B cell (primary cell): Measurements from ENCODE around the gene POLRMT. TPM values are rescaled to one million over a fixed set of nuclear protein-coding genes. Genes with fewer than 3 reads are reported as not detected.

Experiments used
- ATAC-seq: fragments of 200-7000 bp; cut with Tn5 transposase; one replicate; pipeline ENCODE4 v1.10.0; 2021; ENCODE audit warnings: low read depth, mild to moderate bottlenecking, moderate number of reproducible peaks, moderate library complexity
- CTCF ChIA-PET: fragments of 350-600 bp; sonication (Branson Sonifier 250); formaldehyde crosslinking; loops from one replicate; lab custom pipeline; 2021; ENCODE audit warnings: antibody characterized with exemption, inconsistent platforms; lab: Charles Lee
- POLR2A ChIA-PET: fragments of 350-600 bp; sonication (Branson Sonifier 250); formaldehyde crosslinking; loops from one replicate; lab custom pipeline; 2021; ENCODE audit warnings: antibody characterized with exemption; lab: Charles Lee
- DNase-seq: peaks from one replicate; pipeline ENCODE4 v3.0.0; 2013
- H2AFZ ChIP-seq: 2 replicates; pipeline ENCODE4 v1.6.1; 2012; ENCODE audit warnings: mild to moderate bottlenecking, low read depth, low read length; ENCODE audit not compliant: insufficient read depth, poor library complexity, severe bottlenecking
- H3K27ac ChIP-seq, 2 donors: 1 replicate in 1 of 2; 2 replicates in 1 of 2; pipeline ENCODE4 v1.5.1; 2012 to 2013; ENCODE audit warnings: low read length in 2 of 2, mild to moderate bottlenecking in 2 of 2, moderate library complexity in 1 of 2
- H3K27me3 ChIP-seq, 4 experiments: fragments of 200-600 bp in 1 of 4; sonication (generic) in 1 of 4; replicated peaks in 1 of 4; 1 replicate in 2 of 4; 2 replicates in 2 of 4; pipeline versions ENCODE4 v1.6.1 to v1.7.0; 2013 to 2016; ENCODE audit warnings: low read length in 3 of 4, mild to moderate bottlenecking in 2 of 4, mixed read lengths in 1 of 4, moderate library complexity in 1 of 4; ENCODE audit not compliant: insufficient read depth in 4 of 4, control insufficient read depth in 3 of 4; ENCODE audit errors: control extremely low read depth in 1 of 4
- H3K36me3 ChIP-seq, 2 experiments: replicated peaks in 1 of 2; 1 replicate in 1 of 2; 2 replicates in 1 of 2; pipeline versions ENCODE4 v1.6.1 to v1.7.1; 2013; ENCODE audit warnings: low read length in 1 of 2; ENCODE audit not compliant: insufficient read depth in 2 of 2, control insufficient read depth in 1 of 2; ENCODE audit errors: control extremely low read depth in 1 of 2, extremely low read depth in 1 of 2
- H3K4me1 ChIP-seq, 2 donors: fragments of 200-600 bp in 1 of 2; sonication (generic) in 1 of 2; 1 replicate in 1 of 2; 2 replicates in 1 of 2; pipeline versions ENCODE4 v1.5.1 to v1.6.1; 2013 to 2017; ENCODE audit warnings: low read length in 2 of 2; ENCODE audit not compliant: control insufficient read depth in 2 of 2, insufficient read depth in 2 of 2
- H3K4me2 ChIP-seq: replicated peaks from 2 replicates; pipeline ENCODE3; 2012; ENCODE audit warnings: mild to moderate bottlenecking, low read depth, low read length; ENCODE audit not compliant: poor library complexity, severe bottlenecking
- H3K4me3 ChIP-seq, 5 experiments: fragments of 200-600 bp in 1 of 5; sonication (generic) in 1 of 5; 1 replicate in 3 of 5; 2 replicates in 2 of 5; pipeline versions ENCODE4 v1.5.1 to v1.7.0; 2011 to 2016; ENCODE audit warnings: low read length in 4 of 5, mild to moderate bottlenecking in 4 of 5, low read depth in 2 of 5, control low read depth in 1 of 5, moderate library complexity in 1 of 5; ENCODE audit not compliant: insufficient read depth in 1 of 5; ENCODE audit errors: control extremely low read depth in 1 of 5, extremely low read depth in 1 of 5
- H3K79me2 ChIP-seq: fragments of 200-600 bp; sonication (generic); one replicate; pipeline ENCODE4 v1.6.0; 2016; ENCODE audit warnings: low read length; ENCODE audit not compliant: control insufficient read depth, insufficient read depth
- H3K9ac ChIP-seq: fragments of 200-600 bp; sonication (generic); 2 replicates; pipeline ENCODE4 v1.6.1; 2017; ENCODE audit warnings: mild to moderate bottlenecking, low read length, moderate library complexity
- H3K9me3 ChIP-seq, 3 donors: one replicate each; pipeline versions ENCODE4 v1.6.1 to v1.7.1; 2013; ENCODE audit warnings: low read length in 2 of 3; ENCODE audit not compliant: control insufficient read depth in 2 of 3, insufficient read depth in 1 of 3; ENCODE audit errors: control extremely low read depth in 1 of 3
- H4K20me1 ChIP-seq: 2 replicates; pipeline ENCODE4 v1.6.0; 2012; ENCODE audit warnings: mild to moderate bottlenecking, low read length; ENCODE audit not compliant: insufficient read depth, control insufficient read depth, poor library complexity, severe bottlenecking
- H3K27ac Mint-ChIP-seq: one replicate; pipeline ENCODE4 v1.8.0; 2021; ENCODE audit warnings: mixed read lengths
- H3K27me3 Mint-ChIP-seq: one replicate; pipeline ENCODE4 v1.8.0; 2021; ENCODE audit warnings: mixed read lengths
- H3K4me1 Mint-ChIP-seq: one replicate; pipeline ENCODE4 v1.8.0; 2021; ENCODE audit warnings: mixed read lengths
- H3K4me3 Mint-ChIP-seq: one replicate; pipeline ENCODE4 v1.8.0; 2021; ENCODE audit warnings: mixed read lengths
- H3K9me3 Mint-ChIP-seq: one replicate; pipeline ENCODE4 v1.8.0; 2022; ENCODE audit warnings: mixed read lengths; ENCODE audit not compliant: insufficient read depth
- EZH2 ChIP-seq: IDR thresholded peaks from 2 replicates; pipeline ENCODE4 v1.6.1; 2012; ENCODE audit warnings: borderline replicate concordance, low read depth, mild to moderate bottlenecking, moderate library complexity, low read length; ENCODE audit not compliant: insufficient read depth, poor library complexity, severe bottlenecking
- WGBS: methylation state at CpG from one replicate; pipeline ENCODE4 v1.1.5; 2013; ENCODE audit warnings: missing lambda C conversion rate; ENCODE audit not compliant: insufficient coverage; 5-methylcytosine and 5-hydroxymethylcytosine counted together
- intact Hi-C: fragments of 100-400 bp; cut with micrococcal nuclease; formaldehyde crosslinking; loops from one replicate; pipeline ENCODE4 v1.10.0; 2022
- polyA plus RNA-seq: library from polyadenylated mRNA; depleted of rRNA; stranded (reverse); fragments of >200 nt; gene quantifications from 2 replicates; pipeline ENCODE4 v1.2.3, GENCODE V29; 2012
- total RNA-seq, 2 donors: library from RNA; stranded (reverse); fragments of 120-200 nt in 1 of 2; gene quantifications; 1 replicate in 1 of 2; 2 replicates in 1 of 2; pipeline versions ENCODE4 v1.2.3 to v1.2.4, GENCODE V29; 2013 to 2022
- TF ChIP-seq, protein P1 (sequence below): fragments of 200-600 bp; IDR thresholded peaks from one replicate; pipeline ENCODE4 v1.8.0; 2022; ENCODE audit warnings: antibody characterized with exemption, mild to moderate bottlenecking

The POLRMT gene
- total and polyA plus RNA-seq, 2 donors (not counting 1 experiment from before 2014, with no cell fraction given) = 77.8 to 98.0 TPM

DNA sequence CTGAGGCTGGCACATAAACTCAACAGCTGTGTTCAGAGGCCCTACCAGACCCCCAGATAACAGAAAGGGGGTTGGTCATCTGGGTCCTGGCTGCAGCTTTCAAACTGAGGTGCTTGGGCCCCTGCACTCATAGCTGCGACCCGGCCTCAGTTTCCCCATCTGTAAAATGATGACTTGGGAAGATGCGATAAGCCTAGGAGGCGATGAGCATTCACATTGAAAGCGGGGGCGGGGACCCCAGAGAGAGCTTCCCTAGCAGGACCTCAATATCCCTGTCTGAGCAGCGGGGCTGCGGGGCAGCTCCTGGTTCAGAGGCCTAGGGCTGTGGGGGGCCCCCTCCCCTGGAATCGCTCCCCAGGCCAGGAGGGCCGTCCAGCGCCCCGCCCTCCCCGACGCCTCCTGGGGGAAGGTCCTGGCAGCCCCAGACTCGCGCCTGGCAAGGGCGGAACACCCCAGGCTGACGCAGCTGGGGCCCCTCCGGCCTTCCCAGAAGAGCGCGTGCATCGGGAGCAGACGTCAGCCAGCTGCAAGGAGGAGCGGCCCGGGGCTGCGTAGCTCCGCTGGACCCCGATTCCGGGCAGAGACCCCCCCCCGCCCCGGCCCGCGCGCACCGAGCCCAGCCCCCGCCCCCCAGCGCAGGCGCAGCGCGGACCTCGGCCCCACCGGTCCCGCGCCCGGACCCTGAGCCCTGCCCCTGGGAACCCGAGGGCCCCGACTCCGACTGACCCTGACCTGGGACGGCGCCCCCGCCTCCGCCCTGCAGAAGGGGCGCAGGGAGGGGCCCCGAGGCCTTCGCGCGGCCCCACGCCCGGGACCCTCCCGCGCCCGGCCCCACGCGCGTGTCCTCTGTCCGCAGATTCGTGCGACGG is 46.3 kb upstream of the POLRMT start:
- Mint-ChIP-seq H3K27me3 (peaks cover 8% of the 10 kb centered on the region), H3K9me3 (no peaks in the 10 kb centered on the region), H3K4me1 (peaks cover 12% of the 10 kb centered on the region), H3K4me3 (peak overlapping the region; percentile 96), H3K27ac (no peak overlapping the region)
- intact Hi-C loops = loop anchor here (1.0 kb wide), 3 partner anchors 16 to 107 kb away; partner anchors contain the start of genes BSG, POLRMT and RNF126
- Histone ChIP-seq H3K4me3 (peak overlapping the region in 4 of 5 experiments; percentile 45 to 72 (median 56)), H3K9me3 (peaks cover 0 to 30% (median 0%) of the 10 kb centered on the region in 3 donors), H3K27me3 (peaks cover 0 to 28% (median 7%) of the 10 kb centered on the region in 4 experiments), H3K27ac (peak overlapping the region in 1 of 2 donors; percentile 49), H3K4me2 (peak overlapping the region; percentile 98), H4K20me1 (peaks cover 19% of the 10 kb centered on the region), H3K4me1 (peaks cover 13 to 26% of the 10 kb centered on the region in 2 donors), H3K79me2 (no peaks in the 10 kb centered on the region), H3K36me3 (no peaks in the 10 kb centered on the region), H3K9ac (peak overlapping the region; percentile 71), H2AFZ (peak overlapping the region; percentile 71)
- no peak for ATAC-seq
- peak; percentile 68 for DNase-seq
- CTCF ChIA-PET = interaction anchor here (1.1 to 2.2 kb wide), 2 partner anchors 17 to 95 kb away, joined by 5 to 8 read pairs; partner anchors contain the start of gene RNF126
- TF ChIP-seq, protein P1, sequence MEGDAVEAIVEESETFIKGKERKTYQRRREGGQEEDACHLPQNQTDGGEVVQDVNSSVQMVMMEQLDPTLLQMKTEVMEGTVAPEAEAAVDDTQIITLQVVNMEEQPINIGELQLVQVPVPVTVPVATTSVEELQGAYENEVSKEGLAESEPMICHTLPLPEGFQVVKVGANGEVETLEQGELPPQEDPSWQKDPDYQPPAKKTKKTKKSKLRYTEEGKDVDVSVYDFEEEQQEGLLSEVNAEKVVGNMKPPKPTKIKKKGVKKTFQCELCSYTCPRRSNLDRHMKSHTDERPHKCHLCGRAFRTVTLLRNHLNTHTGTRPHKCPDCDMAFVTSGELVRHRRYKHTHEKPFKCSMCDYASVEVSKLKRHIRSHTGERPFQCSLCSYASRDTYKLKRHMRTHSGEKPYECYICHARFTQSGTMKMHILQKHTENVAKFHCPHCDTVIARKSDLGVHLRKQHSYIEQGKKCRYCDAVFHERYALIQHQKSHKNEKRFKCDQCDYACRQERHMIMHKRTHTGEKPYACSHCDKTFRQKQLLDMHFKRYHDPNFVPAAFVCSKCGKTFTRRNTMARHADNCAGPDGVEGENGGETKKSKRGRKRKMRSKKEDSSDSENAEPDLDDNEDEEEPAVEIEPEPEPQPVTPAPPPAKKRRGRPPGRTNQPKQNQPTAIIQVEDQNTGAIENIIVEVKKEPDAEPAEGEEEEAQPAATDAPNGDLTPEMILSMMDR = no peak
- 5% methylated on average over 57 of the region's 69 CpGs for WGBS
- POLR2A ChIA-PET = interaction anchor here (0.5 to 0.8 kb wide), 2 partner anchors 242 to 503 kb away, joined by 3 to 6 read pairs; no protein-coding TSS in a partner anchor

DNA sequence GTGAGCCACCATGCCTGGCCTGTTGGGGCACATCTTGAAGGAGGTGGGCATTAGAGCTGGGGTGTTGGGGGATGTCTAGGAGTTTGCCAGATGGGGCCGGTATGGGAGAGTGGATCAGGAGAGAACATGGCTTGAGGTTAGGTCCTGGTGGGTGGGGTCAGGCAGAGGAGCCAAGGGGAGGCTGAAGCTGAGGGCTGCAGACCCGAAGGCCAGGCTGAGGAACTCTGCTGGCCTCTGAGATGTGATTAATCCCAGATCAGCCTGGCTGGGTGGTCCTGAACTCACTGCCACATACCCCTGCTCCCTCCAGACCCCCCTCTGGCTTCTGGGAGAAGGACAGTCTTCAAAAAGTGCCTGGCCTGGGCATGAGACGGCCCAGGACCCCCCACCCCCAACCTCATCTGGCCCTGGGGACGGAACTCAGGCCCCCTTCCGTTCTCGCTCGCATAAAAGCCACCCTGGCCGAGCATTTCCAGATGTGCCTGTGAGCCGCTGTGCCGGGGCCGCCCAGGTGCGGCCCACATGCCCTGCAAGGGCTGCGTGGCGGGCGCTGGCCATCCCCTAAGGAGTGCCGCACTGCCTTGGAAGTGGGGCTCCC is 45.6 kb upstream of the POLRMT start:
- Mint-ChIP-seq H3K9me3 (no peaks in the 10 kb centered on the region), H3K4me3 (peak overlapping the region; percentile 76), H3K27ac (no peak overlapping the region), H3K4me1 (peaks cover 12% of the 10 kb centered on the region), H3K27me3 (peaks cover 9% of the 10 kb centered on the region)
- intact Hi-C loops = no loop called here
- Histone ChIP-seq H2AFZ (no peak overlapping the region), H4K20me1 (peaks cover 19% of the 10 kb centered on the region), H3K27ac (no peak overlapping the region), H3K27me3 (peaks cover 0 to 36% (median 11%) of the 10 kb centered on the region in 4 experiments), H3K4me2 (peak overlapping the region; percentile 98), H3K9me3 (peaks cover 0 to 30% (median 0%) of the 10 kb centered on the region in 3 donors), H3K79me2 (no peaks in the 10 kb centered on the region), H3K4me1 (peaks cover 13 to 26% of the 10 kb centered on the region in 2 donors), H3K4me3 (peak overlapping the region in 1 of 5 experiments; percentile 45), H3K36me3 (no peaks in the 10 kb centered on the region), H3K9ac (no peak overlapping the region)
- POLR2A ChIA-PET = no interaction called here
- 98% methylated on average over 15 of the region's 16 CpGs for WGBS
- no peak for ATAC-seq
- no peak for TF ChIP-seq EZH2
- TF ChIP-seq, protein P1 = no peak
- CTCF ChIA-PET = interaction anchor here (1.1 kb wide), 1 partner anchor 94 kb away, joined by 5 read pairs; no protein-coding TSS in a partner anchor
- no peak for DNase-seq
